Activated naive CD4-positive, alpha-beta T cell treated with anti-CD3 and anti-CD28 coated beads, Interleukin-2, amount 50 U/mL, for 24 hours (primary cell): ENCODE data around the gene SMOC1.

Experiments used
- H3K27ac Mint-ChIP-seq: one replicate; pipeline ENCODE4 v1.8.0; 2021; ENCODE audit warnings: mild to moderate bottlenecking, mixed read lengths
- H3K27me3 Mint-ChIP-seq: one replicate; pipeline ENCODE4 v1.8.0; 2021; ENCODE audit warnings: mixed read lengths
- H3K36me3 Mint-ChIP-seq: one replicate; pipeline ENCODE4 v1.8.0; 2021; ENCODE audit warnings: mixed read lengths
- H3K4me1 Mint-ChIP-seq: one replicate; pipeline ENCODE4 v1.8.0; 2021; ENCODE audit warnings: mixed read lengths
- H3K4me3 Mint-ChIP-seq: one replicate; pipeline ENCODE4 v1.8.0; 2021; ENCODE audit warnings: mild to moderate bottlenecking, mixed read lengths
- H3K9me3 Mint-ChIP-seq: one replicate; pipeline ENCODE4 v1.8.0; 2021; ENCODE audit warnings: mixed read lengths

SMOC1 gene

DNA sequence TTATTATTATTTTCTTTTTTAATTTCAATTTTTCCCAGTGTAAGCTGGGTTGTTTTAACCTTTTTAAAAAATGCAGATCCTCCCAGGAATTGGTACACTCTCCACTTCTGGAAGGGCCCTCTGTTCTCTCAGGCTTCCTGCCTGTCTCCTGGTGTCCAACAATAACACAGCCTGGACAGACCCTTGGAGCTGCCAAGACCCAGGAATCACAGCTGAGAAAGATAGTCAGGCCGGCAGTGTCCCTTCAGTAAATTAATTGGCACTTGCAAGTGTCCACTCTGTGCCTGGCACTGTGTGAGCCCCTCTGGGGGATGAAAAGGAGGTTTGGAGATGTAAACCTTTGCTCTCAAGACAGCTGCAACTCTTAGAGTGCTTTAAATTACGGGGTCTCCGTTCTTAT lies 113.3 kb downstream of the SMOC1 start:
- Mint-ChIP-seq H3K36me3 (no peaks in the 10 kb centered on the region), H3K27ac (no peak overlapping the region), H3K9me3 (no peaks in the 10 kb centered on the region), H3K4me3 (no peak overlapping the region), H3K4me1 (no peaks in the 10 kb centered on the region), H3K27me3 (peaks cover 4% of the 10 kb centered on the region)

DNA sequence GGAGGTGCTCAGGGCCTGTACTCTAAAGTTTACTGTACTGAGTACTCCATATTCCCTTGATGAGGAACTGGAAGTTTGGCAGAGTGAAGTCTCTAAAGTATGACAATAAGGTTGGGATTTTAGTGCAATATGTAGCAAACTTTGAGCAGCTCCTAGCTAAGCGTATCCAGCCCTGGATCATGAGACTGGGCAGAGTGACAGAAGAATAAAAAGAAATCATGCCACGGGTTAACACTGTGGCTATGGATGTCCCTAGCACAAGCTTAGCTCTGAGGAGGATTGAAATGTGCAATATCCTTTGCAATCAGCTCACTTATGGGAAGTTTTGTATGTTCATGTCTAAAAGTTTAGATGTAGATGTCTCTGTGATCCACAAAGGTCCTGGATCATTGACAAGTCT lies 114.1 kb downstream of the SMOC1 start:
- no peak overlapping the region for H3K27ac Mint-ChIP-seq
- no peaks in the 10 kb centered on the region for H3K36me3 Mint-ChIP-seq
- H3K9me3 Mint-ChIP-seq: no peaks in the 10 kb centered on the region
- H3K27me3 Mint-ChIP-seq: peaks cover 6% of the 10 kb centered on the region
- H3K4me3 Mint-ChIP-seq: no peak overlapping the region
- no peaks in the 10 kb centered on the region for H3K4me1 Mint-ChIP-seq

DNA sequence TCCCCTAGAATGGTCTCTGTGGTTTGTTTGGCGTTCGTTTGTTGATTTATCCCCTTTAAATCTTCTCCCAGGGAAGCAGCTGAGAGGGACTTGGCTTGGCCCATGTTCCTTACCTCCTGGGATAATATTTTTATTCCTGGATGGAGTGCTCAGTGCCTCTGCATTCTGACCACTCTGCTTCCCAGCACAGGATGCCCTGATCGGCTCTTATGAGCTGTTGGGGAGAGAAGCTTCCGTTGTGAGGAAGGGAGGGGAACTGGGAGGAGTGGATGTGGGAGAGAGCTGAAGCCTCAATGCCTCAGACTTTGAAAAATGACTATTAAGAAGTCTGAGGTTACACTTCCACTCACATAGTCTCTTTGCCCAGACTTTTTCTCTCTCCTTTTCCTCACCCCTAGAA lies 114.8 kb downstream of the SMOC1 start:
- H3K9me3 Mint-ChIP-seq: no peaks in the 10 kb centered on the region
- H3K27ac Mint-ChIP-seq: no peak overlapping the region
- no peak overlapping the region for H3K4me3 Mint-ChIP-seq
- no peaks in the 10 kb centered on the region for H3K36me3 Mint-ChIP-seq
- H3K4me1 Mint-ChIP-seq: no peaks in the 10 kb centered on the region
- peaks cover 6% of the 10 kb centered on the region for H3K27me3 Mint-ChIP-seq

DNA sequence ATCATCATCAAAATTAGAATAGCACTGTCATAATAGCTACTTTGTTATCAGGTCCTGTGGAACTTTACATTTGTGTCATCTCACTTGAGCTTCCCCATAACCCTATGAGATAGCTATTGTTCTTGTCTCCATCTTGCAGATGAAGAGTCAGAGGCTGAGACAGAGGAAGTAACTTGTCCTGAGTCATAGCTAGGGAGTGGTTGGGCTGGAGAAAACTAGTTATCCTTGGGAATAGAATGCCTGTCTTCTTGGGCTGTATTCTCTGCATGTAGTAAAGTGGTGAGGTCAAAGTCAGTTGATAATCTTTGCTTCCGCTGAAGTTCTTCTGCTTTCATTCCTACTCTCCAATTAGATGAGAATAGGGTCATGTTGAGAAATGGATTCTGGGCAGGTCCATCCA lies 117.0 kb downstream of the SMOC1 start:
- Mint-ChIP-seq H3K27ac (no peak overlapping the region), H3K36me3 (no peaks in the 10 kb centered on the region), H3K27me3 (peaks cover 6% of the 10 kb centered on the region), H3K4me1 (no peaks in the 10 kb centered on the region), H3K9me3 (no peaks in the 10 kb centered on the region), H3K4me3 (no peak overlapping the region)

DNA sequence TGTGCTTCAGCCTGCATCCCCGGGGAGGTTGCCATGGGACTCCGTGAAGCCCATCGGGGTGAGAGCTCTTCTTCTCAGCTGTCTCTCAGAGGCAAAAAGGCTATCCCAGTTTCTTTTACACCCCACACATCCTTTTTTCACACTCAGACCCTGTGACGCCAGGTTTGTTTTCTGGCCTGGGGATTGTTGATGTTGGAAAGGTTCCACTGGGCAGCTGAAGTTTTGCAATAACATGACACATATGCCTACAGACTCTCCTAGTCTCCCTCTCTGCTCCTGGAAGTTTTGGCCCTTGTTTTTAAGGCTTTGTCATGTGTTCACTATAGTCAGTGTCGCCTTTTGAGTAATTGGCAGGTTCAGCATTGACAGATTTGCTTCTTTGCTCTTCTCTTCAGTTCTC lies 118.6 kb downstream of the SMOC1 start:
- no peaks in the 10 kb centered on the region for H3K9me3 Mint-ChIP-seq
- H3K27ac Mint-ChIP-seq: no peak overlapping the region
- H3K4me3 Mint-ChIP-seq: no peak overlapping the region
- H3K27me3 Mint-ChIP-seq: peaks cover 5% of the 10 kb centered on the region
- H3K4me1 Mint-ChIP-seq: no peaks in the 10 kb centered on the region
- H3K36me3 Mint-ChIP-seq: no peaks in the 10 kb centered on the region

DNA sequence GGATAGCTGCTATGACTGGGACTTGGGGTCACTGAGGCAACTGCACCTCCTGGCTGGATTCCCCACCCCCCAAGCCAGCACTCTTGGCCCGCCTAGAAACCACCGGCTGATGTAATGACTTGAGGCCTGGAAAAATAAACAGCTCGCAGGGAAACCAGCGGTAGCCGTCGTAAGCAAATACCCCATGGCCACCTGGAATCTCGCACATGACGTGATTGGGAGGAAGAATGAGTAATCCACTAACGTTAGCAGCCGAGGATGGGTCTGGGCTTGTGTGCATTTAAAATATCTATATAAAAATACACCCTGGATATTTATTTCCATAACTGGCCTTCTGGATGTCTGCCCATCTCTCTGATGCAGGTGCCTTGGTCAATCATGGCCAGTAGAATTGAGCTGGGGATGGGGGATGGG lies 120.1 kb downstream of the SMOC1 start:
- Mint-ChIP-seq H3K9me3 (no peaks in the 10 kb centered on the region), H3K27me3 (peaks cover 2% of the 10 kb centered on the region), H3K27ac (no peak overlapping the region), H3K4me1 (no peaks in the 10 kb centered on the region), H3K4me3 (no peak overlapping the region), H3K36me3 (no peaks in the 10 kb centered on the region)

DNA sequence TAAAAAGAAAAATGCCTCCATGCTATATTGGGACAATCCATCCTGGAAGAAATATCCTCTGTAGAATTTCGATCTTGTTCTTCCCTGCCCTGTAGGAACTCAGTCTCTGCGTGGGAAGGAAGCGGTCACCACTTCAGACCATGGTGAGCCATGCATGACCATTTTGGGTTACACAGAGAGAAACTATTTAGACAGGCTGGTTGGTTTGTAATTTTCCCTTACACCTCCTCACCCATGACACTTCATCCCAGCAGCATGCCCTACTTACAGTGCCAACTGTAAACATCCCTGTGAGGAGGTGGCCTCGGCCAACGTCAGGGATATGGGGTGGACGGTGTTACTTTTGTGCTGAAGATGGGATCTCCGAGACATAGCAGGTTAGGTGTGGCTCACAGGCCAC lies 121.4 kb downstream of the SMOC1 start:
- H3K27ac Mint-ChIP-seq: no peak overlapping the region
- peaks cover 2% of the 10 kb centered on the region for H3K27me3 Mint-ChIP-seq
- H3K4me1 Mint-ChIP-seq: no peaks in the 10 kb centered on the region
- H3K4me3 Mint-ChIP-seq: no peak overlapping the region
- no peaks in the 10 kb centered on the region for H3K36me3 Mint-ChIP-seq
- no peaks in the 10 kb centered on the region for H3K9me3 Mint-ChIP-seq

DNA sequence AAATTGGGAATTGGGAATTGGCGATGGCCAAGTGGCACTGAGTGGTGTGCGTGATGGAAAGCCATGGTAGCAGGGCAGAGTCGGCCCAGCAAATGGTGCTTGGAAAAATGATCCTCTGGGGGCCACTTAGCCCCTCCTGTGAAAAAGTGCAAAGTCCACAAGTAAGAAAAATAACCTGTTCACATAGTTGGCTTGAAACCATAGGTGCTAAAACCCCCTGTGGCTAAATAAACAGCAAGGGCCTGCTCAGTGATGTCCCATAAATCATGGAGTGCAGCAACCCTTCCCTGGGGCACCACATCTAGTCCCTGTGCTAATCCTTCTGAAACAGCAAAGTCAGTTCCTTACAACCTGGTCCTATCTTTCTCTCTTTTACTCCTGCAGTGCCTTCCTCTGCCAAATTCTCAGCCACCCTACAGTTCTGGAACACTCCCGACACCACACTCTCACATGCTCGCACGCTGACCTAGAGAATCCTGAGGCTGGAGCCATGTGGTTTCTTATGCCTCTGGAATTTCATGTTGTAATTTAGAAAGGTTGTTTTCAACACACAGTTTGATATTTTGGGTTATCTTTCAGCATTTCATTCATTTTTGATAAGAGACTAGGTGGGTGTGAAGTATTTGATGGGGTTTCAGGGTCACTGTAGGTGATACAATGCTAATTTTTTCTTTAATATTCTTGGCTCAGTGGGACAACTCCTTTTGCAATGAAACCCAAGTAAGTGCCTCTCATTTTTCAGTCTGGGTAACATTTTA lies 123.6 kb downstream of the SMOC1 start:
- Mint-ChIP-seq H3K27me3 (peaks cover 2% of the 10 kb centered on the region), H3K27ac (no peak overlapping the region), H3K4me1 (no peaks in the 10 kb centered on the region), H3K9me3 (no peaks in the 10 kb centered on the region), H3K4me3 (no peak overlapping the region), H3K36me3 (no peaks in the 10 kb centered on the region)

DNA sequence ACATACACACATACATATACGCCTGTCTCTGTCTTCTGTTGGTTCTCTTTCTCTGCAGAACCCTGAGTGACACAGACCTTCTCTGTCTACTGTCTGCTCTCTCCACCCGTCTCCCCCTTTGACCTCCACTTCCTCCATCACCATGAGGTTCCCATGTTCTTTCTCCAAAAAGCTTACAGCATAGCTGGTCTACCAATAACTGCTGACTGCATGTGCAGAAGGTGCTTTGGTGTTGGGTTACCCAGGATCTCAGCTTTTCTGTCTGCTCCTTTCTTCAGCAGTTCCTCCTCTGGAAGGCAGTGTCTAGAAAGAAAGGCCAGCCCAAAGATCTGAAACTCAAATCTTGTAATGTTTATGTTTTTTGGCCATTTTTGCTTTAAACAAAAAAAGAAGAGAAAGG lies 125.6 kb downstream of the SMOC1 start:
- no peaks in the 10 kb centered on the region for H3K36me3 Mint-ChIP-seq
- H3K4me3 Mint-ChIP-seq: no peak overlapping the region
- H3K9me3 Mint-ChIP-seq: no peaks in the 10 kb centered on the region
- no peaks in the 10 kb centered on the region for H3K27me3 Mint-ChIP-seq
- no peaks in the 10 kb centered on the region for H3K4me1 Mint-ChIP-seq
- no peak overlapping the region for H3K27ac Mint-ChIP-seq

DNA sequence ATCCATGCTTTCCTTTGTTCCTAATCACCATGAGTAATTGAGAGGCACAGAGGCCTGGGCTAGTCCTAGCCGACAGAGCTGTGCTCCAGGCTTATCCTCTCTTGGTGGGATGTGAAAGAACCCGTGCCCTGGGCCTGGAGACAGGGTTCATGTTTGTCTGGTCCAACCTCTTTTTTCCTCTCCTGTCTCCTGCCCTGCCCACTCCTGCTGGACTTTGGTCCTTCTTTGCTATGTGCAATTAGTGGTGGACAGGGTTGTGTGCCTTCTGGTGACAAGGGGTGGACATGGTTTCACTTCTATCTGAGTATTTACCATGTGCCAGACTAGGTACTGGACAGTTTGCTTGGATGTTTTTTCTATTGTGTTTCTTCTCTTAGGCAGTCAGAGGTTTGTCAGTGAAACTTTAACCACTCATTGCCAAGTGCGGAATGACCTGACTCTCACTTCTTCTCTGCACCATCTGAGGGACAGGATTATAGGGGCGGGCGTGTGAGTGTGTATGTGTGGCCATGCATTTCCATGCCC lies 126.1 kb downstream of the SMOC1 start:
- no peaks in the 10 kb centered on the region for H3K9me3 Mint-ChIP-seq
- no peaks in the 10 kb centered on the region for H3K4me1 Mint-ChIP-seq
- H3K27me3 Mint-ChIP-seq: no peaks in the 10 kb centered on the region
- H3K36me3 Mint-ChIP-seq: no peaks in the 10 kb centered on the region
- no peak overlapping the region for H3K4me3 Mint-ChIP-seq
- H3K27ac Mint-ChIP-seq: no peak overlapping the region

DNA sequence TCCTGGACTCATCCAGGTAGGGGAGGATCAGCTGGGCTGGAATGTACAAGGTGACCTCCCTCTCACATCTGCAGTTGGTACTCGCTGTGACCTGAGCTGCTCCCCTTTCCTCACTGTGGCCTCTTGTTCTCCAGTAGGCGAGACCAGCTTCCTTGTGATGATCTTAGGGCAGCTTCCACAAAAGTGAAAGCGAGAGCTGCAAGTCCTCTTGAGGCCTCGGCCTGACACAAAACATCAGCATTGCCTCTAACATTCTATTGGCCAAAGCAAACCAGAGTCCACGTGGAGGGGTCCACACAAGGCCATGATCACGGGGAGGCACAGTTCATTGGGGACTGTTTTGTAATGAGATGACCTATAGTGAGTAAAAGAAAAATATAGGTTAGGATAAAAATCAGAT lies 127.5 kb downstream of the SMOC1 start:
- no peak overlapping the region for H3K4me3 Mint-ChIP-seq
- no peaks in the 10 kb centered on the region for H3K27me3 Mint-ChIP-seq
- no peaks in the 10 kb centered on the region for H3K36me3 Mint-ChIP-seq
- no peaks in the 10 kb centered on the region for H3K4me1 Mint-ChIP-seq
- H3K27ac Mint-ChIP-seq: no peak overlapping the region
- no peaks in the 10 kb centered on the region for H3K9me3 Mint-ChIP-seq

DNA sequence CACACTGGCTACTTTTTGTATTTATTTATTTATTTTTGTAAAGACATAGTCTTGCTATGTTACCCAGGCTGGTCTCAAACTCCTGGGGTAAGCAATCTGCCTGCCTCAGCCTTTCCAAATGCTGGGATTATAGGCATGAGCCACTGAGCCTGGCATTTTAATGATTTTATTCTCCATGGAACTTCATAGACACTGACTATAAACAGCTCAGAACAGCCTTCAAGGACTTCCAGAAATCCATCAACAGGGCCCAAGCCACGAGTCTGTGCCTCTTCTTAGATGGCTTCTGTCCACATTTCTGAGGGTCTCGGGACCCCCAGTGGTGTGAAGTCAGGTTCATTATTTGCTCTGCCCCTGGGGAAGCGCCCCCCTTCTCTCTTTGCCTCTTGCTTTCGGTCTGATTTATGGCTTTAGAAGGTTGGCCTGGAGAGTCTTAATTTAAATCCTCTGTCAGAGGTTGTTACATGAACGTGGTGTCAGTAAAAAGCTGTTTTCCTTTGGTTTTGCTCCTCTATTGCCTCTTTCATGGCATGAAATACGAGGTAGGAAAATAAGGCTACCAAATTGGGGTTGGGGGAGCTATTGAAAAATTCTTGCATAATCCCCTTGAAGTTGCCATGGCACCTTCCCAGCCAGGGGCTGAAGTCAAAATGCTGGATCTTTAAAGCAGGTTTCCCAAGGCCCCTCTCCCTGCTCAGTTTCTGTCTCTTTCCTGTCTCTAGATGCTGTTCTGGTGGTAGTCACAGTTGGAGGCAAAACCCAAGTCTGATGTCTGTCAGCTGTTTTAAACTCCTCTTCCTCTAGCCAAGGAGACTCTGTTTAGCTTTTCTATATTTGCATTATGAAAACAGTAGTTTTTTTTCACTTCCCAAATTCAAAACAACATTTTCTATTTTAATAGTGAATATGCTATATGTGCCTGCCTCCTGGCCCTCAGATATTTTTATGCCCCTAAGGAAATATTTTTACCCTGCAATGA lies 129.4 kb downstream of the SMOC1 start:
- Mint-ChIP-seq H3K27me3 (peaks cover 2% of the 10 kb centered on the region), H3K4me3 (no peak overlapping the region)

DNA sequence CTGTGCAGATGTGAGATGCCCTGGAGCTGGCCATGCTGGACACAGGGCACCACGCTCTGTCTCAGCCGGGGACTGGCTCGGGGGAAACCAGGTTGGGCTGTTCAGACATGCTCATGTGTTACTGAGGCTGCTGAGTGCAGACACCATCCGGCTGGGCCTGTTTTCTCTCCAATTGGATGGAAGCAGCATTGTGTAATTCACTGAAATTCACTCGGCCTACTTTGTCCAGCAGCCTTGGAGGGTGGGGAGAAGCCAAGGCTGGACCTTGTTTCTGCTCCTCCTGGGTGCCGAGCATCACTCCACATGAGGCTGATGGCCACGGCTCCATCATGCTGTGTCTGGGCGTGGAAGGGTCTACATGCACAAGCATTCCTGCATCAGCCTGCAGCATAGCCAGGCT lies 130.7 kb downstream of the SMOC1 start:
- Mint-ChIP-seq H3K27ac (no peak overlapping the region), H3K27me3 (peaks cover 2% of the 10 kb centered on the region), H3K9me3 (no peaks in the 10 kb centered on the region), H3K4me3 (no peak overlapping the region), H3K36me3 (no peaks in the 10 kb centered on the region), H3K4me1 (no peaks in the 10 kb centered on the region)

More for the DNA sequence above, 129.4 kb downstream of the SMOC1 start:
- Mint-ChIP-seq H3K4me1 (no peaks in the 10 kb centered on the region), H3K36me3 (no peaks in the 10 kb centered on the region), H3K27ac (no peak overlapping the region), H3K9me3 (no peaks in the 10 kb centered on the region)

DNA sequence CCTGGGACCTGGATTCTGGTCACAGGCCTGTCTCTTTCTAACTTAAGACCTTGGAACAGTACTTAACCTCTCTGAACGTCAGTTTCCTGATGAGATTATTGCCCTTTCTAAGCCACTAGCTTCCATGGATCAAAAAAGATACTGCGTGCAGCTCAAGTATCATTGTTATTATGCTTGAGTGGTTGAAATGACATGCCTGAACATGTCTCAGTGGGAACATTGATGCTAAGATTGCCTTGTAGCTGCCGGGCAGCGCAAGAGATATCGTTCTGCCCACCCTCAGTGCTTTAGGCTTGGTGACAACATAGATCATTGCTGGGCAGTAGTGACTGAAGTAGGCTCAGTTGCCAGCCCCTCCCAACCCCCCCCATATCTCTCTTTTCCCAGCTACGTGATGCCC lies 131.9 kb downstream of the SMOC1 start:
- Mint-ChIP-seq H3K27ac (no peak overlapping the region), H3K4me1 (no peaks in the 10 kb centered on the region), H3K27me3 (peaks cover 2% of the 10 kb centered on the region), H3K9me3 (no peaks in the 10 kb centered on the region), H3K4me3 (no peak overlapping the region), H3K36me3 (no peaks in the 10 kb centered on the region)

DNA sequence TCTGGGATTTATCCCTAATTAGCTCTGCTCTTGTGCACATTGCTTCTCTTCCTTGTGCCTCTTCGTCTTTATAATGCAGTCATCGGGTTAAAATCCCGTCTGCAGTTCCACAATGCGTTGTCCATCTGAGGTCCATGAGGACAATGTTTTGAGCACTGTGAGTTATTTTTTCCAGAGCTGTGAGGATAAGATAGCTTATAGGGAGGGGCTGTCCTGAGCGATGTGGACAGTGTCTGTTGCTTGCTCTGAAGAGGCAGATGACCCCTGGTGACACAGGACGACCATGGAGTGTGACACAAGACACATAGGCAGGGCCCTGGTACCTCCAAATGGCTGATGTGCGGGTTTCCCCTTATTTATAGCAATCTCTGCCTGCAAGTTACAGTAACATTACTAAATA lies 132.5 kb downstream of the SMOC1 start:
- H3K4me3 Mint-ChIP-seq: no peak overlapping the region
- H3K36me3 Mint-ChIP-seq: no peaks in the 10 kb centered on the region
- no peaks in the 10 kb centered on the region for H3K9me3 Mint-ChIP-seq
- no peaks in the 10 kb centered on the region for H3K4me1 Mint-ChIP-seq
- no peak overlapping the region for H3K27ac Mint-ChIP-seq
- H3K27me3 Mint-ChIP-seq: peaks cover 2% of the 10 kb centered on the region

DNA sequence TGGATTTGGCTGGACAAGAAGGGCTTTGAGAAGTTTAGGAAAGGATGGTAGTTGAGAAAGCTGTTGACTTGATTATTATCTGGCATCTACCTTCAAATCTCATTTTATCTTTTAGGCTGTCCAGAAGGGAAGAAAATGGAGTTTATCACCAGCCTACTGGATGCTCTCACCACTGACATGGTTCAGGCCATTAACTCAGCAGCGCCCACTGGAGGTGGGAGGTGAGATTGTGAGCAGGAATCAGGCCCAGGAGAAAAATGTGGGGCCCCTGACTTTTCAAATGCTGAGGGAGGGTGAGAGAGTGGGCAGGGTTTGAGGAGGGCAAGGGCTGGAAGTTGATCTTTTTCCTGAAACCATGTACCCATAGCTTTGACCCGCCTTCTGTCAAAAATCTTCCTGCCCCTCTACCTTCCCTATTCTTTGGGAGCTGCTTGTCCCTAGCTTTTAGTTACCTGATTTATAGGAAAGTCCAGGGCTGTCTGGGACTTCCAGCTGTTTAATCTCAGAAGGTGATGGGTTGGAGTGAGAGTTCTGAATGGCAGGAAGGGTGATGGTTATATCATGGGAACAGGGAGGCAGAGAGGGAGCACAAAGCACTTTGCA lies 134.2 kb downstream of the SMOC1 start:
- H3K36me3 Mint-ChIP-seq: no peaks in the 10 kb centered on the region
- H3K4me1 Mint-ChIP-seq: peaks cover 5% of the 10 kb centered on the region
- H3K27me3 Mint-ChIP-seq: peaks cover 2% of the 10 kb centered on the region
- H3K9me3 Mint-ChIP-seq: no peaks in the 10 kb centered on the region
- H3K27ac Mint-ChIP-seq: no peak overlapping the region
- no peak overlapping the region for H3K4me3 Mint-ChIP-seq
